Vagina (tissue), 2 donors: ENCODE results near the gene CTDSP2. TPM values are rescaled to one million over a fixed set of nuclear protein-coding genes. Genes with fewer than 3 reads are reported as not detected.

Source experiments
- DNase-seq, 2 donors: peaks; one replicate each; pipeline ENCODE4 v3.0.0-alpha.2; 2017; ENCODE audit errors: extremely low spot score in 2 of 2
- H3K27ac ChIP-seq: fragments of 200-600 bp; sonication (generic); one replicate; pipeline ENCODE4 v1.5.1; 2019
- H3K27me3 ChIP-seq: fragments of 200-600 bp; sonication (generic); one replicate; pipeline ENCODE4 v1.5.1; 2019
- H3K36me3 ChIP-seq, 2 donors: fragments of 200-600 bp; sonication (generic); one replicate each; pipeline ENCODE4 v1.5.1; 2017 to 2019
- H3K4me1 ChIP-seq: fragments of 200-600 bp; sonication (generic); one replicate; pipeline ENCODE4 v1.5.1; 2019
- H3K4me3 ChIP-seq, 2 donors: fragments of 200-600 bp; sonication (generic); 1 replicate in 1 of 2; 2 replicates in 1 of 2; pipeline ENCODE4 v1.5.1; 2016 to 2019
- H3K9me3 ChIP-seq: fragments of 200-600 bp; sonication (generic); one replicate; pipeline ENCODE4 v1.5.1; 2019
- CTCF ChIP-seq, 3 experiments: fragments of 450-650 bp in 2 of 3; fragments of 200-600 bp in 1 of 3; sonication (generic) in 1 of 3; IDR thresholded peaks; one replicate each; pipeline ENCODE4 v1.5.1; 2017 to 2019; ENCODE audit warnings: antibody characterized with exemption in 3 of 3, mild to moderate bottlenecking in 2 of 3, moderate library complexity in 2 of 3
- POLR2A ChIP-seq, 2 donors: fragments of 450-650 bp; IDR thresholded peaks; one replicate each; pipeline ENCODE4 v1.6.1; 2017; ENCODE audit warnings: antibody characterized with exemption in 2 of 2, mild to moderate bottlenecking in 2 of 2, moderate library complexity in 2 of 2
- POLR2AphosphoS5 ChIP-seq, 2 donors: sonication (generic); formaldehyde crosslinking; IDR thresholded peaks; one replicate each; pipeline ENCODE4 v1.9.0; 2017; ENCODE audit warnings: antibody characterized with exemption in 2 of 2, mild to moderate bottlenecking in 2 of 2, low read depth in 1 of 2; ENCODE audit not compliant: insufficient read depth in 1 of 2
- intact Hi-C: fragments of 100-400 bp; cut with DNase I; formaldehyde crosslinking; loops from one replicate; pipeline ENCODE4 v1.15.1; 2023
- total RNA-seq: library from RNA; depleted of rRNA; stranded (reverse); fragments of >200 nt; gene quantifications from one replicate; pipeline ENCODE4 v1.2.3, GENCODE V29; 2016

CTDSP2 gene
- total RNA-seq, 1 donor from 2014 or later = 108 TPM

- Histone ChIP-seq H3K9me3 (no peaks in the 10 kb centered on the region), H3K27me3 (no peaks in the 10 kb centered on the region), H3K4me1 (peaks cover 100% of the 10 kb centered on the region), H3K4me3 (peak overlapping the region; percentile 16 to 36), H3K36me3 (no peaks in the 10 kb centered on the region), H3K27ac (peak overlapping the region; percentile 34)
- no peak for TF ChIP-seq POLR2A (IDR thresholded peaks at IDR 0.05)
- no peak for TF ChIP-seq CTCF (IDR thresholded peaks at IDR 0.05)
- no peak for TF ChIP-seq POLR2AphosphoS5 (IDR thresholded peaks at IDR 0.05; ENCODE audit: insufficient read depth in 1 of 2, low read depth in 1 of 2)
- intact Hi-C loops = loop anchor here (10.0 kb wide), 1 partner anchor 61 kb away; the partner anchor contains the start of genes EEF1AKMT3 and METTL1
- DNase-seq = no peak
These were observed 10.9 kb downstream of the CTDSP2 start for GRCh38 chr12:57835366-57836288.

- TF ChIP-seq CTCF (IDR thresholded peaks at IDR 0.05) (no peak), POLR2A (IDR thresholded peaks at IDR 0.05) (no peak), POLR2AphosphoS5 (IDR thresholded peaks at IDR 0.05; ENCODE audit: insufficient read depth in 1 of 2, low read depth in 1 of 2) (no peak)
- intact Hi-C loops = loop anchor here (5.0 to 10.0 kb wide), 2 partner anchors 59 to 63 kb away; partner anchors contain the start of genes EEF1AKMT3 and METTL1
- peaks cover 100% of the 10 kb centered on the region for H3K4me1 ChIP-seq
- no peaks in the 10 kb centered on the region for H3K9me3 ChIP-seq
- H3K4me3 ChIP-seq = peak overlapping the region in 1 of 2 donors; percentile 12
- DNase-seq = no peak
- peak overlapping the region; percentile 52 for H3K27ac ChIP-seq
- no peaks in the 10 kb centered on the region for H3K27me3 ChIP-seq
- peaks cover 0 to 4% of the 10 kb centered on the region in 2 donors for H3K36me3 ChIP-seq
These were observed 12.2 kb downstream of the CTDSP2 start for GRCh38 chr12:57834086-57834876.

- Histone ChIP-seq H3K9me3 (no peaks in the 10 kb centered on the region), H3K4me1 (peaks cover 100% of the 10 kb centered on the region), H3K4me3 (peak overlapping the region; percentile 11 to 23), H3K27ac (peak overlapping the region; percentile 52), H3K27me3 (no peaks in the 10 kb centered on the region), H3K36me3 (peaks cover 0 to 10% of the 10 kb centered on the region in 2 donors)
- intact Hi-C loops = loop anchor here (5.0 to 10.0 kb wide), 2 partner anchors 59 to 64 kb away; partner anchors contain the start of genes EEF1AKMT3 and METTL1
- no peak for DNase-seq
- TF ChIP-seq CTCF (IDR thresholded peaks at IDR 0.05) (no peak), POLR2A (IDR thresholded peaks at IDR 0.05) (no peak), POLR2AphosphoS5 (IDR thresholded peaks at IDR 0.05; ENCODE audit: insufficient read depth in 1 of 2, low read depth in 1 of 2) (no peak)
These were observed 12.9 kb downstream of the CTDSP2 start for GRCh38 chr12:57833672-57834071.

- Histone ChIP-seq H3K4me1 (peaks cover 99% of the 10 kb centered on the region), H3K27me3 (no peaks in the 10 kb centered on the region), H3K4me3 (peak overlapping the region; percentile 11 to 23), H3K9me3 (no peaks in the 10 kb centered on the region), H3K36me3 (peaks cover 0 to 17% of the 10 kb centered on the region in 2 donors), H3K27ac (peak overlapping the region; percentile 52)
- intact Hi-C loops = loop anchor here (5.0 to 10.0 kb wide), 2 partner anchors 58 to 64 kb away; partner anchors contain the start of genes EEF1AKMT3 and METTL1
- DNase-seq = no peak
- TF ChIP-seq POLR2A (IDR thresholded peaks at IDR 0.05) (no peak), CTCF (IDR thresholded peaks at IDR 0.05) (no peak), POLR2AphosphoS5 (IDR thresholded peaks at IDR 0.05; ENCODE audit: insufficient read depth in 1 of 2, low read depth in 1 of 2) (no peak)
These were observed 13.6 kb downstream of the CTDSP2 start for GRCh38 chr12:57832966-57833365.
